T follicular helper cell (primary cell): ENCODE data around the gene OTUD5.
"Not testable (repeated sequence)": the region's sequence is repeated elsewhere in the genome, so short reads cannot be mapped to it uniquely, and the experiment has no call there.

Source experiments
- DNase-seq: peaks from one replicate; pipeline ENCODE4 v3.0.0-alpha.2; 2020; ENCODE audit warnings: low read depth

Gene OTUD5

DNA sequence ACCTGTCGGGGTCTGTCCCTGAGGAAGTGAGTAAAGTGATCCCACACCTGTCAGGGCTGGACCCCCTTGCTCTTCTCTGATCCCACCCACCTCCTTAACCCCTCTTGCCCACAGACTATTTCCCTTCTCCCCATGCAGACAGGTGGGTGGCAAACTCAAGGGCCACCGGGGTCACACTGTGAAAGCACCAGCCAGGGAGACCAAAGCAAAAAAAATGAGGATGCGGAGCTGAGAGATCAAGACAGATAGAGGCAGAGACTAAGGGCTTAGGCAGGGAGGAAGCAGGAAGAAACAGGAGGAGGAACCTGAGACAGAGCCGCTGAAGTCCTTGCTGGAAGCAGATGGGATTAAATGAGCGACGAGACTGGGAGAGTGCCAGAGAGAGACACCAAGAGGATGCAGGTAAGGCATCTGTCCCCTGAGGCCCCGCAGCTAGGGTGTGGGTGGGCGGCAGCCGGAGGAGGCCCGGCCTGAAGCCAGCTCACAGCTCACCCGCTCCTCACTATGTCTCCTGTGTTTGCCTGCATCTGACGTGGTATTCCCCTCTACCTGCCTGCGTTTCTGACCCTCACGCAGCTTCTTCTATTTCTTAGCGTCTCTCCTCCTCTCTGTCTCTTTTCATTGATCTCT is 67.0 kb downstream of the OTUD5 start:
- DNase-seq = no peak

DNA sequence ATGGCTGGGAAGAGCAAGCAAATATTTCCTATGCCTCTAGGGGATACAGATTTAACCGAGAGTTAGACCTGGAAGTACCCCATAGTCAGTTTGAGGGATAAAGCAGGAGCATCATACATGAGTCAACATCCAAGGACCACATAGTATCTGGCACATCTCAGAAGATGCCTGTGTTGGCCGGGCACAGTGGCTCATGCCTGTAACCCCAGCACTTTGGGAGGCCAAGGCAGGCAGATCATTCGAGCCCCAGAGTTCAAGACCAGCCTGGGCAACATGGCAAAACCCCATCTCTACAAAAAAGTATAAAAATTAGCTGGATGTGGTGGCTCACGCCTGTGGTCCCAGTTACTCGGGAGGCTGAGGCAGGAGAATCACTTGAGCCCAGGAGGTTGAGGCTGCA is 70.8 kb downstream of the OTUD5 start:
- DNase-seq = not testable (repeated sequence)

DNA sequence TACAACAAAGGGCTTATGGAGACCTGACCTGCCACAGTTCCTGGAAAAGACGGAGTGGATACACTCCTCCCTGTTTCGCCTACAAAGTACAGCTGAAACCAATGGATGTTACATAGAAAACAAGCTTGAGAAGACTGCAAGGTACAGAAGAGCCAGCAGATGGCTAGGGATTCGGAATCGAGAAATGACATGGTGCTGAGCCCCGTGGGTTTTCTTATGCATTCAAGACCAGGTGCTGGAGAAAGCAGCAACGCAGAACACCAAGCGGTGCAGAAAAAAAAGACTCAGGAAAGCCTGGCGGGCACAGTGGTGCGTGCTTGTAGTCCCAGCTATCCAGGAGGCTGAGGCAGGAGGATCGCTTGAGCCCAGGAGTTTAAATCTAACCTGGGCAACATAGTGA is 73.7 kb downstream of the OTUD5 start:
- no peak for DNase-seq

DNA sequence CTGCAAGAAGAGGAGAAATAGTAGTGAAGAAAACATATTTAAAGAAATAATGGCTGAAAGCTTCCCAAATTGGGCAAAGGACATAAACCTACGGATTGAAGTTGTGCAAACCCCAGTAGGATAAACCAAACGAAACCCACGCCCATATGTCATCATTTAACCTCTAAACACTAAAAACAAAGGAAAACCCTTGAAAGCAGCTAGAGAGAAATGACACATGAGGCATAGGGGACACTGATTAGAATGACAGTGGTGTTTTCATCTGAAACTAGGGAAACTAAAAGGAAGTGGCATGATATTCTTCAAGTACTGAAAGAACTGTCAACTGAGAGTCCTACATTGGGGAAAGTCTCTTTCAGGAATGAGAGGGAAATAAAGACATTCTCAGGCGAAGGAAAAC is 80.5 kb downstream of the OTUD5 start:
- DNase-seq = not testable (repeated sequence)
